Measurements from ENCODE around the gene TRAM2.

- TF ChIP-seq AFF4 (CRISPR knock-in tag; IDR thresholded peaks at IDR 0.05; ENCODE audit: borderline replicate concordance) = no peak
- TF ChIP-seq AR (CRISPR knock-in tag; IDR thresholded peaks at IDR 0.05) = no peak
- no peak for TF ChIP-seq CTCF (IDR thresholded peaks at IDR 0.05)
- TF ChIP-seq PRDM15 (CRISPR knock-in tag; IDR thresholded peaks at IDR 0.05) = no peak
- no peak for TF ChIP-seq ETV6 (CRISPR knock-in tag; IDR thresholded peaks at IDR 0.05)
- no peak for TF ChIP-seq USF2 (CRISPR knock-in tag; IDR thresholded peaks at IDR 0.05)
- no peak for TF ChIP-seq PREB (CRISPR knock-in tag; IDR thresholded peaks at IDR 0.05; ENCODE audit: borderline replicate concordance)
- TF ChIP-seq NFE2L1 (CRISPR knock-in tag; IDR thresholded peaks at IDR 0.05) = no peak
- TF ChIP-seq ESRRA (CRISPR knock-in tag; IDR thresholded peaks at IDR 0.05; ENCODE audit: borderline replicate concordance) = no peak
- no peak for TF ChIP-seq JUN (CRISPR knock-in tag; IDR thresholded peaks at IDR 0.05)
- no peak for TF ChIP-seq ATF2 (CRISPR knock-in tag; IDR thresholded peaks at IDR 0.05; ENCODE audit: borderline replicate concordance, low read depth)
- no peak for TF ChIP-seq RELA (CRISPR knock-in tag; IDR thresholded peaks at IDR 0.05; ENCODE audit: borderline replicate concordance)
- TF ChIP-seq GABPB1 (CRISPR knock-in tag; IDR thresholded peaks at IDR 0.05) = no peak
Measured at GRCh38 chr6:52622810-52623209, 46.0 kb upstream of the TRAM2 start.
